Measurements from ENCODE around the gene B4GALT2. TPM values are rescaled to one million over a fixed set of nuclear protein-coding genes. Genes with fewer than 3 reads are reported as not detected.

B4GALT2 gene
- polyA plus RNA-seq, 1 of the 3 experiments (the other 2 are of a cell fraction): 48.0 TPM

- H3K4me3 ChIP-seq (ENCODE audit: low read depth in 2 of 2, low read length in 1 of 2): no peak overlapping the region
- H3K9me3 ChIP-seq: no peaks in the 10 kb centered on the region
- ChIA-PET CTCF (interaction anchor here (1.3 to 20.6 kb wide), 3 partner anchors 8 to 42 kb away, joined by 4 to 598 read pairs (median 153); partner anchors contain the start of gene SLC6A9), POLR2A (interaction anchor here (0.8 kb wide), 1 partner anchor 28 kb away, joined by 3 read pairs; the partner anchor contains the start of gene ATP6V0B)
- TF ChIP-seq TCF12 (IDR thresholded peaks at IDR 0.05) (no peak), MAX (IDR thresholded peaks at IDR 0.05; ENCODE audit: low read depth) (no peak), CTCF (IDR thresholded peaks at IDR 0.05) (peak; percentile 30)
- H3K36me3 ChIP-seq (replicated peaks in 1 of 2; ENCODE audit: control insufficient read depth in 1 of 2, insufficient read depth in 2 of 2, low read length in 1 of 2): no peaks in the 10 kb centered on the region
- no peak overlapping the region for H3K27ac ChIP-seq (ENCODE audit: low read depth in 2 of 2, low read length in 1 of 2)
- H2AFZ ChIP-seq (ENCODE audit: low read depth): no peak overlapping the region
- no peaks in the 10 kb centered on the region for H4K20me1 ChIP-seq (ENCODE audit: insufficient read depth)
- H3F3A ChIP-seq (replicated peaks; ENCODE audit: insufficient read depth): no peaks in the 10 kb centered on the region
- H3K9me2 ChIP-seq: no peaks in the 10 kb centered on the region
- peak; percentile 59 for DNase-seq
- H3K79me2 ChIP-seq (ENCODE audit: insufficient read depth): no peaks in the 10 kb centered on the region
- no peaks in the 10 kb centered on the region for H3K27me3 ChIP-seq (ENCODE audit: insufficient read depth)
- H3K4me1 ChIP-seq (ENCODE audit: control insufficient read depth in 1 of 2, insufficient read depth in 2 of 2, low read depth in 1 of 2, low read length in 1 of 2): peaks cover 0 to 31% of the 10 kb centered on the region in 2 experiments; a peak in 2 of 4 replicates
- H3K4me2 ChIP-seq: no peak overlapping the region
- no peak overlapping the region for H3K9ac ChIP-seq
- 84% methylated on average over 6 of the region's 14 CpGs for WGBS (ENCODE audit: low lambda C conversion rate)
Measured at GRCh38 chr1:44002606-44003157, 23.7 kb downstream of the B4GALT2 start.

GRCh38 chr1:44008259-44008658, 29.2 kb downstream of the B4GALT2 start:
- no peak overlapping the region for H3K9ac ChIP-seq
- H3K27ac ChIP-seq (ENCODE audit: low read depth in 2 of 2, low read length in 1 of 2): no peak overlapping the region
- H3K27me3 ChIP-seq (ENCODE audit: insufficient read depth): no peaks in the 10 kb centered on the region
- ChIA-PET CTCF (interaction anchor here (0.7 kb wide), 1 partner anchor 39 kb away, joined by 3 read pairs; no protein-coding TSS in a partner anchor), POLR2A (no interaction called here)
- no peaks in the 10 kb centered on the region for H3K79me2 ChIP-seq (ENCODE audit: insufficient read depth)
- DNase-seq: no peak
- H4K20me1 ChIP-seq (ENCODE audit: insufficient read depth): no peaks in the 10 kb centered on the region
- WGBS (ENCODE audit: low lambda C conversion rate): 92% methylated on average over 12 of the region's 12 CpGs
- H3K9me2 ChIP-seq: no peaks in the 10 kb centered on the region
- H3K4me1 ChIP-seq (ENCODE audit: control insufficient read depth in 1 of 2, insufficient read depth in 2 of 2, low read depth in 1 of 2, low read length in 1 of 2): peaks cover 5 to 6% of the 10 kb centered on the region in 2 experiments; a peak in 2 of 4 replicates
- TF ChIP-seq RCOR1 (IDR thresholded peaks at IDR 0.05; ENCODE audit: low read length) (no peak), FOSL2 (IDR thresholded peaks at IDR 0.05; ENCODE audit: borderline replicate concordance, low read depth) (no peak), RFX5 (IDR thresholded peaks at IDR 0.05; ENCODE audit: low read length) (no peak), FOXJ3 (CRISPR knock-in tag; IDR thresholded peaks at IDR 0.05) (no peak), SIN3A (IDR thresholded peaks at IDR 0.05; ENCODE audit: borderline replicate concordance, low read depth, low read length) (no peak), MAX (IDR thresholded peaks at IDR 0.05; ENCODE audit: low read depth) (no peak), RAD21 (IDR thresholded peaks at IDR 0.05; ENCODE audit: low read length) (no peak), PBX3 (IDR thresholded peaks at IDR 0.05) (no peak), USF1 (IDR thresholded peaks at IDR 0.05; ENCODE audit: borderline replicate concordance, low read depth) (no peak), CTCF (IDR thresholded peaks at IDR 0.05) (no peak), CHD2 (IDR thresholded peaks at IDR 0.05; ENCODE audit: low read length, partially characterized antibody) (no peak)
- H3K36me3 ChIP-seq (replicated peaks in 1 of 2; ENCODE audit: control insufficient read depth in 1 of 2, insufficient read depth in 2 of 2, low read length in 1 of 2): no peaks in the 10 kb centered on the region
- H2AFZ ChIP-seq (ENCODE audit: low read depth): no peak overlapping the region
- H3F3A ChIP-seq (replicated peaks; ENCODE audit: insufficient read depth): no peaks in the 10 kb centered on the region
- H3K4me3 ChIP-seq (ENCODE audit: low read depth in 2 of 2, low read length in 1 of 2): no peak overlapping the region
- no peak overlapping the region for H3K4me2 ChIP-seq
- no peaks in the 10 kb centered on the region for H3K9me3 ChIP-seq
